CD4-positive, alpha-beta T cell treated with Interleukin-12 subunit alpha and Interleukin-12 subunit beta, for 1 hour (primary cell): ENCODE results near the gene IL21.
A peak's percentile ranks its signal among the peaks of the same experiment; 100 is the strongest.
"Not testable (repeated sequence)": the region's sequence is repeated elsewhere in the genome, so short reads cannot be mapped to it uniquely, and the experiment has no call there.

Source experiments
- DNase-seq: peaks from one replicate; pipeline ENCODE4 v3.0.0-alpha.2; 2020

The IL21 gene

DNA sequence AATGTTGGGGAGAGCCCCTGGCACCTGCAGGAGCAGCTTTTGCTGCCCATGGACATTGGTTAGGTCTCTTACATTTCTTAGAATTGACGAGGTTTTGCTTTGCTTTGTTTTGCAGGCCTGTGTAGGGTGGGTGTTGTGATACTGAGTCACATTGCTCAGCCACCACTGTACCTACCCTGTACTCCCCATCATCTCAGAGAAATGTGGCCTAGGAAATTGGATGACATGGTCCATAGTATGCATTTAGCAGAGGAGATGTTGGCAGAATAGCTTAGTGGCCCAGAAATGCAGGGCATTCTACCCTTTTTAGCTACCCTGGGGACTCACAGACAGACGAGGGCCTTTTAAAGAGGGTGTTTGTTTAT is 43.7 kb downstream of the IL21 start:
- no peak for DNase-seq

- DNase-seq: peak; percentile 67
Observed at GRCh38 chr4:122576261-122577188, 44.3 kb downstream of the IL21 start.

GRCh38 chr4:122574347-122574746 is 46.5 kb downstream of the IL21 start:
- DNase-seq: not testable (repeated sequence)

DNA sequence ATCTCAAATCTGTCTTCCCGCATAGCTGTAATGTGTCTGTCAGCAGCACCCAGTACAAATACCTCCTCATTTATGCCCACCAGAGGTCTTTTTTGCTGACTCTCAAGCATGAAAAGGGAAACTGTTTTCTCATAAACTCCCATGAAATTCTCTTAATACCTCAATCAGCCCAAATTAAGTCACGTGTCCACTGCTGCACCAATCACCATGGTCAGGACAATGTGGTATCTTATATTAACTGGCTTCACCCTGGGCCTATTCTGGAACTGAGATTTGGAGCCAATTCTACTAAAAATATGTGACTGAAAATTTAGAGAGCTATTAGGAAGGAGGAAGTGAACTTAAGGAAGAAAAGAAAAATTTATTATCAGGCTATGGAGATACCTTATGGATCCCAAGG is 58.4 kb downstream of the IL21 start:
- DNase-seq: no peak
